GM18526 (cell line): ENCODE data around the gene TBC1D2B.

Experiments
- POLR2A ChIP-seq: IDR thresholded peaks from 3 replicates; pipeline ENCODE4 v1.6.1; 2011; ENCODE audit not compliant: insufficient read length; ENCODE audit errors: extremely low read depth

The TBC1D2B gene

DNA sequence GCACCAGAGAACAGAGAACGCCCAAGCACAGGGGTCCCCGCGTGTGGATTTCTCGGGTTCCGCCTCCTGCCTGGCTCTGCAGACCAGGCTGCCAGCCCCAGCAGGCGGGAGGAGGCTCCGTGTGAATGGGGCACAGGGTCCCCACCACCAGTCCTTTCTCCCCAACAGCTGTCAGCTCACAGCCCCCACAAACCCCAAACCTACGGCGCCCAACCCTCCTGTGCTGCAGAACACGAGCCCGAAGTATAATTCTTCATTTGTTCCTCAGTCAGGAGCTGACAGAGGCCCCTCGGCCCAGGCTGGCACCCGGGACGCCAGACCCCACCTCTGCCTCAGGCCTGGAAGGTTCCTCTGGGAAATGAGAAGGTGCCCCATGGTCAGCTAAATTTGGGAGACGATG lies 78.0 kb downstream of the TBC1D2B start:
- TF ChIP-seq POLR2A, result no peak

DNA sequence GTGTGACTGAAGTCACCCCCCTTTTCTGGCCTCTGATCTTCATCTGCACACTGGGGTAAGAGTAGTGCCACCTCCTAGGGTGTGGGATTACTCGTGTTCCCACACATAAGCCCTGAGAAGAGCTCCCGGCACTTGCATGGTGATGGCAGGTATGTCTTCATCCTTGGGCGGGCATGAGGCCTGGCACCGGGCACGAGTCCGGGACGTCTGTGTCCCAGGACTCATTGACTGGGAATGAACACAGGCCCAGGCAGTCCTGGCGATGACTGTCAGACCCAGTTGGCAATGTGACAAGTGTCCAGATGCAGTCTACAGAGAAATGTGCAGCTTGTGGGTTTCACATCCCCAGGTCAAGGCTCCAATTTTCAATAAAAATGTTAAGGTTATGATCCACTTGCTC lies 78.9 kb downstream of the TBC1D2B start:
- no peak for TF ChIP-seq POLR2A

DNA sequence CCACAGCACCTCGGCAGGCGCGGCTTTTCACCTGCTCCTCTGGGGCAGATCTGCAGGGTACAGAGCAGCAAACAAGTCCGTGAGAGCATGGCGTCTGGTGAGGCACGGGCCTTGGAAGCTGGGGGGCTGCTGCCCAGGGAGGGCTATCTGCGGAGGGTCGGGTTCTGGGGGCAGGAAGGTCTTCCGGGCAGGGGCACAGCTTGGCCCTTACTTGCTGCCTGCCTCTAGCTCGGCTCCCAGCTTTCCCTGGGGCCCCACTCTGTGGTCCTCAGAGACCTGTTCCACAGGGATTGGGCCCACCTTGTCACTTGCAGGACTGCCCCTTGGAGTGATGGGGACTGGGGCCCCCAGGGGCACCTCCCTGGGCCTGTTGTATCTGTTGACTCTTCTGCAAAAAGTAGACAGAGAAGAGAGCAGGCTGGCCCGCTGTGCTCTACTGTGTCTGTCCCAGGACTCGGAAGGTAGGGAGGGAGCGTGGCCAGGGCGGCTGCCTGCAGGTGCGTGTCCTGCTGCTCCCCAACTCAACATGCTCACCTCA lies 84.1 kb downstream of the TBC1D2B start:
- no peak for TF ChIP-seq POLR2A

- TF ChIP-seq POLR2A, result no peak
Measured at GRCh38 chr15:77992356-77993222, 84.9 kb downstream of the TBC1D2B start.

- TF ChIP-seq POLR2A, result no peak
Measured at GRCh38 chr15:77991029-77991406, 86.5 kb downstream of the TBC1D2B start.

DNA sequence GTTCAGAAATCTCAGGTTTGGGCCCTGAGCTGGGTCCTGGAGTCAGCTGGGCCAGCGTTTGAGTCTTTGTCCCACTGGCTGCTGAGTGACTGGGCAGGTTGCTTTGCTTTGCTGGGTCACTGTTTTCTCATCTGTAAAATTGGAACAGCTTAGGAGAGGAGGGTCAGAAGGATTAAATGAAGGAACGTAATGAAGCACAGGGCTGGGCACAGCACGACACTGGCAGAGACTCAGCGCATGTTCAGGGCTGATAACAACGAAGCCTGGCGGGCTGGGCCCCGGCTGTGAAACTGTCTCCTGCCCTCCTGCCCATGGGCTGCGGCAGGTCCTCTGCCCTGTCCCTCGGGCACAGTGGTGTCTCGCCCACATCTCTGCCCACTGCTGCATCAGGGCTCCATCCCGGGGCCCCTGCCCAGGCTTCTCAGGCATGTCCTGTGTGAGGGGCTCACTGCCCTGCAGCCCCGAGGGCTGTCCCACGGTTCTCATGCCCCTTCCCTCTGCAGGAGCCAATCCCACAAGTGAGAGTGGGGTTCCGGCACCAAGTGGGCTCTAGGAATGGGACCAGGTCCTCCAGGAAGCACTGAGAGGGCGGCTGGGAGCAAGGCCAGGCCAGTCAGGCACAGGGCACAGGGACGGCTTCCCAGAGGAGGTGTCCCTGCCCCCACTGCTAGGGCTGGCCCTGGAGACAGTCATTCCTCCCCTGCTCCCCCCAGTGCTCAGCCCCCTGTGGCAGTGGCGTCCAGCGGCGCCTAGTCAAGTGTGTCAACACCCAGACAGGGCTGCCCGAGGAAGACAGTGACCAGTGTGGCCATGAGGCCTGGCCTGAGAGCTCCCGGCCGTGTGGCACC lies 88.0 kb downstream of the TBC1D2B start:
- no peak for TF ChIP-seq POLR2A

GRCh38 chr15:77988347-77989295 lies 88.9 kb downstream of the TBC1D2B start:
- no peak for TF ChIP-seq POLR2A

- no peak for TF ChIP-seq POLR2A
Measured at GRCh38 chr15:77986891-77987764, 90.4 kb downstream of the TBC1D2B start.

GRCh38 chr15:77985931-77986480 lies 91.5 kb downstream of the TBC1D2B start:
- TF ChIP-seq POLR2A, result no peak

DNA sequence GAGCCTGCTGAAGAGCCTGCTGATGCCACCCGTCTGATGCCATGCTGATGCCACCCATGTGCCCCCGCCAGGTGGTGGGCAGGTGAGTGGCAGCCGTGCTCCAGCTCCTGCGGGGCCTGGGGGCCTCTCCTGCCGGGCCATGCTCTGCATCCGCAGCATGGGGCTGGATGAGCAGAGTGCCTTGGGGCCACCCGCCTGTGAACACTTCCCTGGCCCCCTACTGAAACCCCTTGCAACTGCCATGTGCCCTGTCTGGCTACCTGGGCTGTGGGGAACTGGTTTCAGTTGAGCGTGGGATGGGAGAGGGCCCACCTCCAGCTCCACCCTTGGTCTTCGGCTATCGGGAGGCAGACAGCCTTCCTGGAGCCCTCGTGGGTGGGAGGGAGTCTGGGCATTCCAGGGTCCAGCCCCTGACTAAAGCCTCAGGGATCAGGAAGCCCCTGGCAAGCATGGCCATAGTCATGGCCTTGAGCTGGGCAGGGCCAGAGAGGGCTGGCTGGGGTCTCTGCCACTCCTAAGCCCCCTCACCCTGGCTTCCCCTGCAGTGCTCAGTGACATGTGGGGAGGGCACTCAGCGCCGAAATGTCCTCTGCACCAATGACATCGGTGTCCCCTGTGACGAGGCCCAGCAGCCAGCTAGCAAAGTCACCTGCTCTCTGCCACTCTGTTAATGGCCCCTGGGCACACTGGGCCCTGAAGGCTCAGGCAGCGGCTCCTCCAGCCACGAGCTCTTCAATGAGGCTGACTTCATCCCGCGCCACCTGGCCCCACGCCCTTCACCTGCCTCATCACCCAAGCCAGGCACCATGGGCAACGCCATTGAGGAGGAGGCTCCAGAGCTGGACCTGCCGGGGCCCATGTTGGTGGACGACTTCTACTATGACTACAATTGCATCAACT lies 92.2 kb downstream of the TBC1D2B start:
- no peak for TF ChIP-seq POLR2A

- TF ChIP-seq POLR2A, result no peak
Measured at GRCh38 chr15:77984446-77984861, 93.1 kb downstream of the TBC1D2B start.

GRCh38 chr15:77983708-77984445 lies 93.6 kb downstream of the TBC1D2B start:
- no peak for TF ChIP-seq POLR2A
